Activated T-helper 1 cell treated with anti-CD3 and anti-CD28 coated beads, Interleukin-12 subunit alpha, Interleukin-12 subunit beta, Interleukin-2, Interleukin-4 antibody, amounts not matched to agents 30 ng/mL and 10 ng/mL and 1 ng/mL, durations not matched to agents 14 hours and 24 hours and 36 hours (primary cell): Measurements from ENCODE around the gene TGFB1. TPM values are rescaled to one million over a fixed set of nuclear protein-coding genes. Genes with fewer than 3 reads are reported as not detected.

Source experiments
- DNase-seq: peaks from one replicate; pipeline ENCODE4 v3.0.0; 2021; ENCODE audit warnings: low spot score
- H3K27ac Mint-ChIP-seq: one replicate; pipeline ENCODE4 v1.8.0; 2021; ENCODE audit warnings: mild to moderate bottlenecking, mixed read lengths
- H3K27me3 Mint-ChIP-seq: one replicate; pipeline ENCODE4 v1.8.0; 2022; ENCODE audit warnings: mild to moderate bottlenecking, moderate library complexity, mixed read lengths; ENCODE audit not compliant: insufficient read depth
- H3K36me3 Mint-ChIP-seq: one replicate; pipeline ENCODE4 v1.8.0; 2021; ENCODE audit warnings: low read depth, mixed read lengths
- H3K4me1 Mint-ChIP-seq: one replicate; pipeline ENCODE4 v1.8.0; 2021; ENCODE audit warnings: low read depth, mixed read lengths
- H3K4me3 Mint-ChIP-seq: one replicate; pipeline ENCODE4 v1.8.0; 2021; ENCODE audit warnings: mild to moderate bottlenecking, moderate library complexity, mixed read lengths
- H3K9me3 Mint-ChIP-seq: one replicate; pipeline ENCODE4 v1.8.0; 2021; ENCODE audit warnings: mixed read lengths
- intact Hi-C: fragments of 100-400 bp; cut with micrococcal nuclease; formaldehyde crosslinking; loops from one replicate; pipeline ENCODE4 v1.15.1; 2024
- total RNA-seq: library from RNA; stranded (reverse); gene quantifications from 2 replicates; pipeline ENCODE4 v1.2.3, GENCODE V29; 2022

TGFB1 gene
- 108 and 112 TPM in 2 replicates for total RNA-seq

- intact Hi-C loops: loop anchor here (1.0 to 5.0 kb wide), 8 partner anchors 10 to 1006 kb away; partner anchors contain the start of genes C19orf47 and PLD3
- peak within 1 kb of the TSS; percentile 95 for H3K4me3 Mint-ChIP-seq
- peaks cover 68% of the 10 kb centered on the region for H3K4me1 Mint-ChIP-seq
- H3K36me3 Mint-ChIP-seq: peaks cover 21% of the 10 kb centered on the region
- peak; percentile 90 for DNase-seq
- no peaks in the 10 kb centered on the region for H3K27me3 Mint-ChIP-seq
- H3K27ac Mint-ChIP-seq: peak within 1 kb of the TSS; percentile 90
- H3K9me3 Mint-ChIP-seq: no peaks in the 10 kb centered on the region
Measured at GRCh38 chr19:41353466-41354342, at the start of gene TGFB1. TSS of gene TGFB1 (minus strand) at chr19:41353922. CDS start at chr19:41353044, 878 bp downstream.

GRCh38 chr19:41402010-41402409, 48.3 kb upstream of the TGFB1 start:
- H3K36me3 Mint-ChIP-seq: peaks cover 3% of the 10 kb centered on the region

GRCh38 chr19:41401483-41401882, 47.8 kb upstream of the TGFB1 start:
- no peaks in the 10 kb centered on the region for H3K9me3 Mint-ChIP-seq
- H3K27me3 Mint-ChIP-seq: no peaks in the 10 kb centered on the region
- H3K36me3 Mint-ChIP-seq: peaks cover 3% of the 10 kb centered on the region
- DNase-seq: no peak
- H3K27ac Mint-ChIP-seq: no peak overlapping the region
- H3K4me3 Mint-ChIP-seq: no peak overlapping the region
- intact Hi-C loops: no loop called here
- peaks cover 15% of the 10 kb centered on the region for H3K4me1 Mint-ChIP-seq

More at GRCh38 chr19:41402010-41402409, 48.3 kb upstream of the TGFB1 start:
- H3K4me3 Mint-ChIP-seq: no peak overlapping the region
- no peak for DNase-seq
- no peak overlapping the region for H3K27ac Mint-ChIP-seq
- intact Hi-C loops: no loop called here
- H3K4me1 Mint-ChIP-seq: peaks cover 12% of the 10 kb centered on the region
- H3K27me3 Mint-ChIP-seq: no peaks in the 10 kb centered on the region
- H3K9me3 Mint-ChIP-seq: no peaks in the 10 kb centered on the region

GRCh38 chr19:41399525-41399924, 45.8 kb upstream of the TGFB1 start:
- no peak overlapping the region for H3K27ac Mint-ChIP-seq
- peaks cover 3% of the 10 kb centered on the region for H3K36me3 Mint-ChIP-seq
- no peaks in the 10 kb centered on the region for H3K9me3 Mint-ChIP-seq
- no peak for DNase-seq
- intact Hi-C loops: loop anchor here (5.0 kb wide), 3 partner anchors 92 to 198 kb away; no protein-coding TSS in a partner anchor
- H3K4me3 Mint-ChIP-seq: peak overlapping the region; percentile 48
- no peaks in the 10 kb centered on the region for H3K27me3 Mint-ChIP-seq
- peaks cover 28% of the 10 kb centered on the region for H3K4me1 Mint-ChIP-seq

GRCh38 chr19:41399091-41399490, 45.4 kb upstream of the TGFB1 start:
- intact Hi-C loops: loop anchor here (5.0 kb wide), 3 partner anchors 92 to 198 kb away; no protein-coding TSS in a partner anchor

GRCh38 chr19:41398598-41398997, 44.9 kb upstream of the TGFB1 start:
- peaks cover 4% of the 10 kb centered on the region for H3K36me3 Mint-ChIP-seq
- no peaks in the 10 kb centered on the region for H3K27me3 Mint-ChIP-seq
- H3K9me3 Mint-ChIP-seq: no peaks in the 10 kb centered on the region
- peak overlapping the region; percentile 97 for H3K4me3 Mint-ChIP-seq
- intact Hi-C loops: loop anchor here (5.0 kb wide), 3 partner anchors 91 to 199 kb away; no protein-coding TSS in a partner anchor
- no peak for DNase-seq
- peak overlapping the region; percentile 67 for H3K27ac Mint-ChIP-seq
- H3K4me1 Mint-ChIP-seq: peaks cover 28% of the 10 kb centered on the region

More at GRCh38 chr19:41399091-41399490, 45.4 kb upstream of the TGFB1 start:
- peak overlapping the region; percentile 97 for H3K4me3 Mint-ChIP-seq
- no peak for DNase-seq
- no peaks in the 10 kb centered on the region for H3K9me3 Mint-ChIP-seq
- H3K36me3 Mint-ChIP-seq: peaks cover 3% of the 10 kb centered on the region
- H3K27ac Mint-ChIP-seq: peak overlapping the region; percentile 67
- H3K4me1 Mint-ChIP-seq: peaks cover 28% of the 10 kb centered on the region
- H3K27me3 Mint-ChIP-seq: no peaks in the 10 kb centered on the region

GRCh38 chr19:41398050-41398418, 44.3 kb upstream of the TGFB1 start:
- H3K4me1 Mint-ChIP-seq: peaks cover 28% of the 10 kb centered on the region
- H3K27ac Mint-ChIP-seq: peak overlapping the region; percentile 99
- no peaks in the 10 kb centered on the region for H3K9me3 Mint-ChIP-seq
- H3K36me3 Mint-ChIP-seq: peaks cover 4% of the 10 kb centered on the region
- H3K4me3 Mint-ChIP-seq: peak overlapping the region; percentile 97
- no peak for DNase-seq
- intact Hi-C loops: loop anchor here (5.0 kb wide), 3 partner anchors 91 to 199 kb away; no protein-coding TSS in a partner anchor
- no peaks in the 10 kb centered on the region for H3K27me3 Mint-ChIP-seq

- no peaks in the 10 kb centered on the region for H3K27me3 Mint-ChIP-seq
- peaks cover 28% of the 10 kb centered on the region for H3K4me1 Mint-ChIP-seq
- H3K4me3 Mint-ChIP-seq: peak within 1 kb of the TSS; percentile 97
- peaks cover 3% of the 10 kb centered on the region for H3K36me3 Mint-ChIP-seq
- H3K27ac Mint-ChIP-seq: peak within 1 kb of the TSS; percentile 99
- H3K9me3 Mint-ChIP-seq: no peaks in the 10 kb centered on the region
- peak; percentile 99 for DNase-seq
- intact Hi-C loops: loop anchor here (1.0 to 5.0 kb wide), 11 partner anchors 33 to 562 kb away; partner anchors contain the start of genes B9D2, DMAC2, RABAC1 and RPS19
Measured at GRCh38 chr19:41397086-41398049, 43.6 kb upstream of the TGFB1 start, which contains the start of the genes BCKDHA and EXOSC5. TSS of gene BCKDHA (plus strand) at chr19:41397818. CDS start at chr19:41397828, 10 bp downstream. TSS of gene EXOSC5 (minus strand) at chr19:41397359. CDS start at chr19:41397328, 31 bp downstream.

- H3K4me3 Mint-ChIP-seq: peak overlapping the region; percentile 25
- peaks cover 10% of the 10 kb centered on the region for H3K36me3 Mint-ChIP-seq
- intact Hi-C loops: loop anchor here (5.0 kb wide), 3 partner anchors 88 to 202 kb away; no protein-coding TSS in a partner anchor
- H3K27me3 Mint-ChIP-seq: no peaks in the 10 kb centered on the region
- H3K9me3 Mint-ChIP-seq: no peaks in the 10 kb centered on the region
- peaks cover 28% of the 10 kb centered on the region for H3K4me1 Mint-ChIP-seq
- H3K27ac Mint-ChIP-seq: peak overlapping the region; percentile 3
- DNase-seq: no peak
Measured at GRCh38 chr19:41395355-41395754, 41.6 kb upstream of the TGFB1 start.

- intact Hi-C loops: no loop called here
- DNase-seq: no peak
- no peak overlapping the region for H3K4me3 Mint-ChIP-seq
- H3K27me3 Mint-ChIP-seq: no peaks in the 10 kb centered on the region
- no peak overlapping the region for H3K27ac Mint-ChIP-seq
- peaks cover 15% of the 10 kb centered on the region for H3K4me1 Mint-ChIP-seq
- H3K36me3 Mint-ChIP-seq: peaks cover 13% of the 10 kb centered on the region
- H3K9me3 Mint-ChIP-seq: no peaks in the 10 kb centered on the region
Measured at GRCh38 chr19:41392775-41393174, 39.1 kb upstream of the TGFB1 start.

- no peak for DNase-seq
- Mint-ChIP-seq H3K36me3 (peaks cover 14% of the 10 kb centered on the region), H3K27me3 (no peaks in the 10 kb centered on the region), H3K27ac (no peak overlapping the region), H3K4me1 (peaks cover 14% of the 10 kb centered on the region), H3K9me3 (no peaks in the 10 kb centered on the region), H3K4me3 (no peak overlapping the region)
- intact Hi-C loops: no loop called here
Measured at GRCh38 chr19:41391618-41392017, 37.9 kb upstream of the TGFB1 start.

GRCh38 chr19:41386442-41386841, 32.7 kb upstream of the TGFB1 start:
- Mint-ChIP-seq H3K4me3 (no peak overlapping the region), H3K9me3 (no peaks in the 10 kb centered on the region)

More at GRCh38 chr19:41386442-41386841, 32.7 kb upstream of the TGFB1 start:
- peaks cover 16% of the 10 kb centered on the region for H3K36me3 Mint-ChIP-seq
- no peak overlapping the region for H3K27ac Mint-ChIP-seq
- intact Hi-C loops: no loop called here
- DNase-seq: no peak
- H3K4me1 Mint-ChIP-seq: no peaks in the 10 kb centered on the region
- H3K27me3 Mint-ChIP-seq: no peaks in the 10 kb centered on the region
